GM12874 (cell line): ENCODE data around the gene EHMT2.

Source experiments
- TF ChIP-seq, protein P1 (sequence below): IDR thresholded peaks from 2 replicates; pipeline ENCODE4 v1.5.1; 2011; ENCODE audit warnings: low read depth, mild to moderate bottlenecking, control low read depth, low read length, moderate library complexity; ENCODE audit not compliant: insufficient read depth

Gene EHMT2

DNA sequence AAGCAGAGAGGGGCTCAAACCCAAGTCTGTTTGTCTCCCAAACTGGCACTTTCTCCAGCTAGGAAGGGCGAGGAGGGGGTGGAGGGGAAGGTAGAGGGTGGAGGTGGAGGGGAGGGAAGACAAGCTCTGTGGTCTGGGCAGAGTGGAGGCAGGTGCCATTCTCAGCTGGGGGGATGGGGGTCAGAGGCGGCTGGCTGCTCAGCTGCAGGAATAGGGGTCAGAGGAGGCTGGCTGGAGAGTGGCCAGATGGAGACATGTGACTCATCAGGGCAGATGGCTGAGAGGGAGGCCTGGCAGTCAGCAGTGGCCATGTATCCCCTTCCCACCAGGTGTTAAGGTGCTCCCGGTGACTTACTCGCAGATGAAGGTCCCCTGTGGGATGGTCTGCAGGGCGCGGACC lies 15.2 kb downstream of the EHMT2 start:
- TF ChIP-seq, protein P1, sequence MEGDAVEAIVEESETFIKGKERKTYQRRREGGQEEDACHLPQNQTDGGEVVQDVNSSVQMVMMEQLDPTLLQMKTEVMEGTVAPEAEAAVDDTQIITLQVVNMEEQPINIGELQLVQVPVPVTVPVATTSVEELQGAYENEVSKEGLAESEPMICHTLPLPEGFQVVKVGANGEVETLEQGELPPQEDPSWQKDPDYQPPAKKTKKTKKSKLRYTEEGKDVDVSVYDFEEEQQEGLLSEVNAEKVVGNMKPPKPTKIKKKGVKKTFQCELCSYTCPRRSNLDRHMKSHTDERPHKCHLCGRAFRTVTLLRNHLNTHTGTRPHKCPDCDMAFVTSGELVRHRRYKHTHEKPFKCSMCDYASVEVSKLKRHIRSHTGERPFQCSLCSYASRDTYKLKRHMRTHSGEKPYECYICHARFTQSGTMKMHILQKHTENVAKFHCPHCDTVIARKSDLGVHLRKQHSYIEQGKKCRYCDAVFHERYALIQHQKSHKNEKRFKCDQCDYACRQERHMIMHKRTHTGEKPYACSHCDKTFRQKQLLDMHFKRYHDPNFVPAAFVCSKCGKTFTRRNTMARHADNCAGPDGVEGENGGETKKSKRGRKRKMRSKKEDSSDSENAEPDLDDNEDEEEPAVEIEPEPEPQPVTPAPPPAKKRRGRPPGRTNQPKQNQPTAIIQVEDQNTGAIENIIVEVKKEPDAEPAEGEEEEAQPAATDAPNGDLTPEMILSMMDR, result no peak

- TF ChIP-seq, protein P1, result no peak
Observed at GRCh38 chr6:31881136-31881859, 16.2 kb downstream of the EHMT2 start.

DNA sequence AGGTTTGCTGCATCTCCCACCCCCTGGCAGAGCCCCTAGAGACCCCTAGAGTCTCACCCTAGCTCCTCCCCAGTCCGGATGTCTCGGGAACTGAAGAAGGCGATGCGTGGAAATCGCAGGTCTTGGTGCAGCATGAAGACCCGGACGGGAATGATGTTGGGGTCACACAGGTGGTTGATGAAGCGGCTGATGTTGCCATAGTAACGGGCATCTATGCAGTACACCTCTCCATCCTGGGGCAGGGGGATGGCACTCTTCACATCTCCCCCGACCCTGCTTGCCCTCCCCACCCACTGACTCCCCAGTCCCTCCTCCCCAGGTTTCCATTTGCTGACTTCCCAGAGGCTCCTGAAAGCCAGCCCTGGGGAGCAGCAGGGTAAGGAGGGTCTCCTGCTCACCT lies 16.9 kb downstream of the EHMT2 start:
- TF ChIP-seq, protein P1, result no peak

GRCh38 chr6:31879901-31880300 lies 17.6 kb downstream of the EHMT2 start:
- TF ChIP-seq, protein P1, result no peak

DNA sequence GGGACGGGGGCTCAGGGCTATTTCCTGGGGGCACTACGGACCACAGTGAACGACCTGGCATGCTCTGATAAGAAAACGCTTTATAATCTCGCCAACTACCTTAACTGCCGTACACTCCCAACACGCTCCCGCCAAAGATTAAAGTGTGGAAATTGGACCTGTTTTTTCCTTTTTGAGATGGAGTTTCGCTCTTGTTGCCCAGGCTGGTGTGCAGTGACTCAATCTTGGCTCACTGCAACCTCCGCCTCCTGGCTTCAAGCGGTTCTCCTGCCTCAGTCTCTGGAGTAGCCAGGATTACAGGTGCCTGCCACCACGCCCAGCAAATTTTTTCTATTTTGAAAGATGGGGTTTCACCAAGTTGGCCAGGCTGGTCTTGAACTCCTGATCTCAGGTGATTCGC lies 18.4 kb downstream of the EHMT2 start:
- TF ChIP-seq, protein P1, result no peak

GRCh38 chr6:31878726-31879125 lies 18.8 kb downstream of the EHMT2 start, which contains the start of gene SLC44A4:
SLC44A4 (minus strand) TSS chr6:31878997; CDS start chr6:31878980, 17 bp downstream.
- TF ChIP-seq, protein P1, result no peak

DNA sequence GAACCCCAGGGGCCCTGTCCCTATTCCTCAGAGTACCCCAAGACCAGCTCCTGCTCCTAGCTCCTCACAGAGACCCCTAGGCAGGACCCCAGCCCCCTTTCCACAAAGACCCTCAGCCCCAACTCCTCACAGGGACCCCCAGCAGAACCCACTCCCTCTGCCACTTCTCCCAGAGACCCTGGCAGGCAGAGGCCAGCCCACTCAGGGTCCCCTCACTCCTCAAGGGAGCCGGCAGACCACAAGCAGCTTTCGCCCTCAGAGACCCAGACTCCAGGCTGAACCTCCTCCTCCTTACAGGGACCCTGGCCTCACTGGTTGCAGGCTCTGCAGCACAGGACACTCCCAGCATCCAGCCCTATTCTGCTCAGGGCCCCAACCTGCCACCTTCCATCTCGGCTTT lies 19.3 kb downstream of the EHMT2 start:
- TF ChIP-seq, protein P1, result no peak
